Measurements from ENCODE around the gene LRRC4. TPM values are rescaled to one million over a fixed set of nuclear protein-coding genes. Genes with fewer than 3 reads are reported as not detected.

LRRC4 gene
- total RNA-seq, 1 donor from 2014 or later = 14.7 TPM

DNA sequence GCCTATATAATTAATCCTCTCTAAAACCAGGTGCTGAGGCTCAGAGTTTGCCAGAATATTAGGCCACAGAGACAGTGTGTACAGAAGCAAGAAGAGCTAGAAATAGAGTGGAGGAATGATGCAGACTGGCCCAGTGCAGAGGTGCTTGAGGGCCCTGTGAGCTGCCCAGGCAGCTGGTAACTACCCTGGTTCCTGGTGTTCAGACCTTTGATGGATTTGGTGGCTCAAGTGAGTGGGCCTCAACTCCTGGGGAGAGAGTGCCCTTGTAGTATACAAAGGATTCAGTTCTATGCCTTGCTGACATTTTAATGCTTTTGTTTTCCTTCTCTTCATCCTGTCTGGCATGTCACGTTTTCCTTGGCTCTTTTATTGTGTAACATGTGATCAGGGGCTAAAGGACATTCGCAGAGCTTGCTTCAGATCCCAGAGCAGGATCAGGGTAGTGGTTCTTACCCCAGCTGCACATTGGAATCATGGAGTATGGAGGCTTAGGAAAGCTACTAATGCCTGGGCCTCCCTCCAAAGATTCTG lies 20.0 kb downstream of the LRRC4 start:
- ATAC-seq (peak; percentile 58), DNase-seq (ENCODE audit: low spot score) (no peak)
- intact Hi-C loops (cut with DNase I) = no loop called here

DNA sequence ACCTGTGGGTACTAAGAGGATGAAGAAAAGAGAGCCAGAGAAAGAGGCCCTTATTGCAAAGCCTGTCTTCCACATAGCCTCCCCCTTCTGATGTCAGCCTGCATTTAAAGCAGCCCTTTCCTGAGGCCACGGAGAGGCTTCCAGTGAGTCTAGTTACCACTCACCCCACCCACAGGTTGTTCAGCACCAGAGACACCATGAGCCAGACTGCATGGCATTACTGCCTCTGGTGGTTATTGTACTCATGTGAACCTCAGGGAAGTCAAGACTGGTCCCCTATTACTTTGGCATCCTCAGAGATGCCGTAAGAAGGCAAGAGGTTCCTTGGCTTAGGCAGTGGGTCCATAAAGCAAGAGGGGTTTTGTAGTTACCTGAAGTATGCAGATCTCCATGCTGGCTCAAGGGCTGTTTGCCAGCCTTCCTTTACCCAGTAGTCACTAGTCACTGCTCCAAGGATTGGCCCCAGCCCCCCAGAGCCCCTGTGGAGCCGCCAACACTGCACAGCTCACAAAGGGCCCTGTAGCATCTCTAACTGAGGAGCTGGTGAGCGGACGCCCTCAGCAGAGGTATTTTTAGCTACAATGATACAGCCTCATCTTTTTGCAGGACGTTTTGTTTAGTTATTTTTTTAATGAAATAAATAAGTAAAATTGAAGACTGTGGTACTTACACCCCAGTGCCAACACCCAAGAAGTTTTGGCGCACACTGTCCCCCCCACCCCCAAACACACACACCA lies 20.7 kb downstream of the LRRC4 start:
- intact Hi-C loops (cut with DNase I) = no loop called here
- ATAC-seq = peak; percentile 29

DNA sequence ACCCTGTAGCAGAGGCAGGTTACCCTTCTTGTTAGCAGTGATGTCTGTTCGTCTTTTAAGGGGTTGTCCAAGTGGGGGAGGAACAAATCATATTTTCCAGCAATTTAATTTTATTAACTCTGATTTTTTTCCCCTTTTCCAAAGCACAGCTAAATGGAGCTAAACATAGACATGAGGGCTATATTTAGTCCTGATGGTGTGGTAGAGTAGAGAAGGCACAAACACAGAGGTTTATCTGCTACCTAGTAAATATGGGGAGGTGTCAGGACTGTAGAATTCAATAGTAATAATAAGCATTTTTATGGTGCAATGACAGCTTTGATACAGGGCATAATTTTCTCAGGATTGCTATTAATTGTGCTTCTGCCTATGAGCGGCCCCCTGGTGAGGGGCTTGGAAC lies 22.5 kb downstream of the LRRC4 start:
- intact Hi-C loops (cut with DNase I) = no loop called here
- no peak for DNase-seq (ENCODE audit: low spot score)
- no peak for ATAC-seq

More for the DNA sequence above, 20.7 kb downstream of the LRRC4 start:
- no peak for DNase-seq (ENCODE audit: low spot score)

DNA sequence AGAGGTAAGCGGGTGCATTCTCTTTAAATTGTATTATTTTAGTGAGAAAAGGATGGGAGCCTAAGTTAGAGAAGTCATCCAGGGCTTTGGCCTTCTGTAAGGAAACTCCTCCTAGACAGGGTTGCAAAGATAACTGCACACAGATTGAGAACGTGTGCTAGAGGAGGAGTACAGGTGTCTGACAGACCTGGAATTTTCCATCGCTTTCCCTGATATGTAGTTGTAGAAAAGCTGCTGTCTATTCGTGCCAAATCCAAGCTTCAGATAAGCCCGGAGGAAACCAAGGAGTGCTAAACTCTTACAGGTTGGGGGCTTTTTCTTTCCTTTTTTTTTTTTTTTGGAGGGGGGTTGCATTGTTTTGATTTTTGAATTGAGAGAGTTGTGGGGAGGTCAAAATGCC lies 23.1 kb downstream of the LRRC4 start:
- DNase-seq (ENCODE audit: low spot score) (no peak), ATAC-seq (no peak)
- intact Hi-C loops (cut with DNase I) = no loop called here

DNA sequence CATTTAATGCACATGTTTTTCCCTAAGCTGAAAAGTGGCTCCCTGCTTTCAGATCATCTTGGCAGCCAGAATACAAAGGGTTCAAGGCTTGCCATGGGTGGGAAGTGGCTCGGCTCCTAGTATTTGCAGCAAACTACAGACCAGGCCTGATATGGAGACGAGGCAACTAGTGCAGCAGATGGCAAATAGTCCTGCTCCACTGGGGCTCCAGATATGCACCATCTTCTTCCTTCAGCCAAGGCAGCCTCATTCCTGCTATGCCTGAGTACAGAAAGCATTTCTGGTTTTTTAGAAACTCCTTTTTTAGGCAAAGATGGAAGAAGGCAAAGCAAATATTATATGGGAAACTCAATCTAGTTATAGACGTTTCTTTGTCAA lies 23.9 kb downstream of the LRRC4 start:
- DNase-seq (ENCODE audit: low spot score) (no peak), ATAC-seq (no peak)
- intact Hi-C loops (cut with DNase I) = no loop called here

DNA sequence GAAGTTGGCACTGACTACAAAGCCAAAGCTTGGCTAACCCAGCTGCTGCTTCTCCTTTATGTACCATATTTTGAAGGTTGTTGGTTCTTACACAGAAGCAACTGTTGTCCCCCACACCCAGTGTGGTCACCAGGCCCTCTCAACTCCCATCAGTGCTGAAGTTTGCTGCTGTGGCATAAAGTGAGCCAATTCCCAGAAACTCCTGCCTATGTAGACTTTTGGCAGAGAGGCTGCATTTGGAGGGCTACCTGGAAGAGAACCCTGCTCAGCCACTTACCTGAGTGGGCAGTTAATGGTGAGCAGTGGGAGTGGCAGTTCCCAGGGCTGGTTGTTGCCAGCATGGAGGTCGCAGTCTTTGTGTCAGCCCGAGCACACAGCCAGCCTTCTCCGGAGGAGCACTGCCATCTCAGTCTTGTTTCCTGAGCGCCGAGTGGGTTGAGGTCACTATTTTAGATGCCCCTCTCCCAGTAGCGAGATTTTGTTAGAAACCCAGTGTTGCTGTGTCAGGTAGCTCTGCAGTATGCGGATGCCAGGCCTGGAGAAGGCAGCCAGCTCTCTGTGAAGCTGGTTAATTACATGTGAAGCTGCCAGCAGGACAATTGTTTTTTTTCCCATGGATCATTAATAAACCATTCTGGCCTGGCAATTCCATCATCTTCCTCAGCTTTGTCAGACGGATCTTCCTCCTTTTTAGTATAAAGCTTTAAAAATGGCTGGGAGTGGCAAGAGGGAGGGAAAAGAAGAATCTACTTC lies 24.5 kb downstream of the LRRC4 start:
- ATAC-seq (no peak), DNase-seq (ENCODE audit: low spot score) (no peak)
- intact Hi-C loops (cut with DNase I) = no loop called here

DNA sequence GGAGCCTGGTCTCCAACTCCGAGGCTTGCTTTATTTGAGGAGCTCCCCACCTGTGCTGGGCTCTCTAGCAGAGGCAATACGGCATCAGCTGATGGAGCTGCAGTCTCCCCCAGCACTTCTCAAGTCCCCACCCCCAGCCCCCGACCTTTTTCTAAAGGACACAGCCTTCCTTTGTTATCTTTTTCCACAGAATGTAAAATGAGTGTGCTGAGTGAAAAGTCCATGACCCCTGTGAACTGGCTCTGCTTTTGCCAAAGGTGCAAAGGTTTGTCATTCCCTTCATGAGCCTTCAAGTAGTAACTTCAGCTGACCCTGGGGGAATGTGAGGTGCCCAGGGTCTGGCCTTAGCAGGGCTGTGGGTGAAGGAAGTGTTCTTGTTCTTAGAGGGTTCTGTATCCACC lies 25.5 kb downstream of the LRRC4 start:
- intact Hi-C loops (cut with DNase I) = no loop called here
- DNase-seq (ENCODE audit: low spot score) (no peak), ATAC-seq (no peak)

DNA sequence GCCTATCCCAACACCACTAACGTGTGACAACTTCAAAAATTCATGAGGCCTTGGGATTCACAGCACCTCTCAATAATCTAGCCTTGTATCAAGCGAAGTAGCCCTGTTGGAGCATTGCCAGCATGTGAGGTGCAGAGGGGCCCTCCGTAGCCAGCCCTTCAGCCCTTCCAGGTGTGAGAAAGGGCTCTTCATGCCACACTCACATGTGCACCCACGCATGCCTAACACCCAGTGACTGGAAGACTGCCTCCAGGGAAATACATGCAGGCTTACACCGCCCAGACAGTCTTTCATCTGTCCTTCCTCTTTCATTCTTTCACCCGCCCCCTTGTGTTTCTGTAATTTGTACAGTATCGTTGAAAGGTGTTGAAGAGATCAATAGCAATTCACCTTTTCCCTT lies 26.1 kb downstream of the LRRC4 start:
- DNase-seq (ENCODE audit: low spot score) (no peak), ATAC-seq (no peak)
- intact Hi-C loops (cut with DNase I) = no loop called here

DNA sequence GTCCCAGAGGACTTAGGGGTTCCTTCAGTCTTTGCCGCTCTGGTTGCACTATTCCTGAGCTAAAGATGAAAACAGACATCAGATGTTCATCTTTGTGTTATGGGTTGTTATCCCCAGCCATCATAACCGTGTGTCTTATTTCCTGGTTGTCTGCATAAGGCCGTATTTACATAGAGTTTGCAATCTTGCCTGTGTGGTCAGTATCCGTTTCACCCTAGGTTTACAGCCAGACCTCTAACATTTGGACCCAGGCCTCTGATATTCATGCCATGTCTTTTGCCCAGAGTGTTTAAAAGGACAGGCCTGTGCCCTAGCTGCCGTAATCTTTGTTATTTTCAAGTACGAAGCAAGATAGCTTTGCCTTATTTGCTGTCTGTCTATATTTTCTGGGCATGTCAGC lies 26.6 kb downstream of the LRRC4 start:
- DNase-seq (ENCODE audit: low spot score) = no peak
- no peak for ATAC-seq
- intact Hi-C loops (cut with DNase I) = no loop called here

DNA sequence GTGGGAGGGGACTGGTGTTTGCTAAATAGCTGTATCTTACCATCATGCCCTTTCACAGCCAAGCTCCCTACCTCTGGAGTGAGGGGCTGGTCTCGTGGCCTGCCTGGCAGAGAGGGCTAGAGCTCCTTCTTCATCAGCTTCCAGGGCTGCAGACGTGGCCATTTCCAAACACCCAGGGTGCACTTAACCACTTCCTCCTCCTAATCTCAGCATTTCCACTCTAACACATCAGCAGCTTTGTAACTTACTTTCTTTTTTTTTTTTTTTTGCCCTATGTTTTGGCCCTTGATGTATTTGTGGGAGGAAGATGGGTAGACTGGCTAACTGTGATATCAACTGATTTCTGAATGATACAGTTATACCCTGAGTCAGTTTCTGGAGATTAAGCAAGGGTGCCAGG lies 27.4 kb downstream of the LRRC4 start:
- DNase-seq (ENCODE audit: low spot score) (no peak), ATAC-seq (peak; percentile 48)
- intact Hi-C loops (cut with DNase I) = no loop called here

DNA sequence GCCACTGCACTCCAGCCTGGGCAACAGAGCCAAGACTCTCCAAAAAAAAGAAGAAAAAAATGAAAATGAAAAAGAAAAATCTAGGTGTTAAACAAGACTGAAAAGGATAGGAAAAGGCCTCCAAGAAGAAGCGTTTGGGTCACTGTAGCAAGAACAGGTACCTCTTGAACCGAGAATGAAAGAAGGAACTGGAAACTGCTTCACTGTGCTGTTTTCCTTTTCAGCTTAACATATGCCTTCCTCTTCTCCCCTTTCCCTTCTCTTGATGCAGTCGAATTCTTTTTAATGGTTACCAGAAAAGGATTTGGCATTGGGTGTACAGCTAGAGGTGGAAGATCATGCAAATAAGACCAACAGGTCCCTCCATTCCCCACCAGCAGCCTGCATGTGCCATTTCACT lies 28.1 kb downstream of the LRRC4 start:
- intact Hi-C loops (cut with DNase I) = no loop called here
- no peak for ATAC-seq
- no peak for DNase-seq (ENCODE audit: low spot score)

DNA sequence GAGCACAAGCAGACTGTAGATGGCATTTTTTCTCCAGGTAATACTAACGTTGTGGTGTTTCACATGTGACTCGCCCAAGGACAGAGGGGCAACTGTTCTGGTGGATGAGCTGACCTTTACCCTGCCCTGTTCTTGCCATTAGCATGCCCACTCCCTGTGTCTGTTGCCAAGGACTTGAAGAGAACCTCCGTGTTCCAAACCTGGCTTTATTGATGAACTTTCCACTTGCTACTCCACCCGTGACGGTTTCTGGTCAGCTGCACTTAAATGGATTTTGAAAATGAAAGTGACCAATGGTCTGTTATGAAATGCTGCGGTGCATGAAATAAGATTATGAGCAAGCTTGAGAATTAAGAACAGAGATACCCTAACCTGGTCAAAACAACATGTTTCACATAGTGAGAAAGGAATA lies 30.4 kb downstream of the LRRC4 start:
- ATAC-seq = peak; percentile 56
- intact Hi-C loops (cut with DNase I) = no loop called here

DNA sequence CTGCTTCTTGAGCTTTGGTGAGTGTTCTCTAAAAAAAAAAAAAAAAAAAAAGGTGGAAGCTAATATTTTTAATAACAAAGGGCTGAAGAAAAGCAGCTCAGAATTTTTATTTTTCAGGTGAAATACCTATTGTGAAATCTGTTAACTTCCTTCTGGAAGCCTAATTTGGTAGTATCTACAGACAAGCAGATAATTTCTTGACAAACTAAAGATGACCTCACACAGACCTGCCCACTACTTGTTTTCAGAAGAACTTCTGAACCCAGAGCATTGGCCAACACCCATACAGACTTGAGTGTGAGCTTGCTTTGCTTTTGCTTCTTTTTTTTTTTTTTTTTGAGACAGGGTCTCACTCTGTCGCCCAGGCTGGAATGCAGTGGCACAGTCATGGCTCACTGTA lies 31.2 kb downstream of the LRRC4 start:
- intact Hi-C loops (cut with DNase I) = no loop called here
- DNase-seq (ENCODE audit: low spot score) (no peak), ATAC-seq (no peak)

More for the DNA sequence above, 30.4 kb downstream of the LRRC4 start:
- no peak for DNase-seq (ENCODE audit: low spot score)

DNA sequence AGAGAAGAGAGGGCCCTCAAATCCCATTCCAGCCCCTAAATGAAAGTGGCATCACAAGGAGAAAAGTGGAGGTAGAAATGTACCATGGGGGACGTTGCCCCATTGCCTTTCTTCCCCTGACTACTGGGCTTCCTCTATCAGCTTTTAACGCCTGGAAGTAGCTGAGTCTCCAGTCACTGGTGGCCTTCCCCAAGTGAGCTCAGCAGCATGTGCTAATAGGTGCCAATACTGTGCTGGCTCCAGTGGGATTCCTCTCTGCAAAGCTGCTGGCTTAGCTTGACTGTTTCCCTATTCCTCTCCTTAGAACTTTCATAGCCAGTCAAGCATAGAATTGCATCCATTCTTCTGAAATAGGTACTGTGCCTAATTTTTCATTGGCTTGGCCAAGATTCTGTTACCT lies 32.6 kb downstream of the LRRC4 start:
- ATAC-seq (no peak), DNase-seq (ENCODE audit: low spot score) (no peak)
- intact Hi-C loops (cut with DNase I) = no loop called here

DNA sequence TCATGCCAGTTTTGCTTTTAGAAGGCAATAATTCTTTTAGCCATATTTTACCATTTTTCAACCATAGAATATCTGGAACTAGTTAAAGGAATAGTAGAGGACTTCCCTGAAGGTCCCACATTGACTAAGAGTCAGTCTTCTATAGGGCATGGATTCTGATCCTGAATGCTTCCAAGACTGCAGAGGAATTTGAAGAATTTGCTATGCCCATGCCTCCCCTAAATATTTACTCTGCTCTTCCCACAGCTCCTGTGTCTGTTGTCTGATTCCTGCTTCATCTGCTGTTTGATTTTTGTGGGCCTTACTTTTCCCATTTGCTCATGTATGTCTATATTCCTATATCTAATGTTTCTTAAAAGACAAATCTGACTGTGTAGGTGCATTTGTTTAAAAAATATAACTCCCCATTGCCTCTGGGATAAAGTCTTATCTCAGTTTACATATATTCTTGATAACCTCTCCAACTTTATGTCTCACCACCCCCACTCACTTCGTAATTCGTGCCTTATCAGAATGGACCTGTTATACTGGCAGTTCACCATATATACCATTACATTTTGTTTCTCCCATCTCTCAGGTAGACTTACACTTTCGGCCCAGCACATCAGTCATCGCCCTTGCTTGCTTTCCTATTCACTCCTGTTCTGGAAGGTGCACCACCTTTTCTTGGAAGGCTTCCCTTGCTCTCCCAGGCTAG lies 33.9 kb downstream of the LRRC4 start:
- intact Hi-C loops (cut with DNase I) = no loop called here
- no peak for ATAC-seq
- DNase-seq (ENCODE audit: low spot score) = no peak

DNA sequence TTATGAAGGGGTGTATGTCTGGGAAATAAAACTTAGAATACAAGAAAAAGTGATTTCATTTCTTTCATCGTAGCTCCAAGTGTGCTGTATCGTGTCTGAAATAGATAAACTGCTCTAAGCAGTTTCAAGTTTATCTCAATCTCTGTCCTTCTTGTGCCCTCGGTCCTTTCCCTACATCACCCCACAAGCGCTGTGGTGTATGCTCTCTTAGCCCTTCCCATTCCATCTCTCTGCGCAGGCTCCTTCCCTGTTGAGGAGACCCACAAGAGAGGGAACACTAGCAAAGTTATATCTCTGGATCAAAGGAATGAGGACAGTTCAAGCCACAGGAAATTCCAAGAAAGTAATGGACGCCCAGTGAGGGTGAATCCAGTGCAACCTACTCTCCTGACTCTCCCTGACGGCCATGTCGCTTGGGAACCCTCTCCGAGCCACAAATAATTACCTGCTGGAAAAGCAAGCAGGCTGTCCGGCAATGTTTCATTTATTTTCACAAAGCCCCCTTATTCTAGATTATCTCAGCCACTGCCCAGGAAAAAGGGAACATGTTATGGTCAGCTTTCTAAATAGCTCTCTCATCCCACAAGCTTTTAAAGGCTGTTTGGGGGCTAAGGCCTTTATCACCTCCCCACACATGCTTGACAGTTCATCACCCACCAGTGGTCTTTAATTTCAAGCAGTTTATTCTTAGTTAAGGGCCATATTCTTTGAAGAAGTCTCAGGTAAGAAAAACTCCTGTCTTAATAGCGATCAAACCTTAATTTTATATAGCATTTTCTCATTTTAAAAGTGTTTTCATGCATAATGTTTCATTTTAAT lies 34.8 kb downstream of the LRRC4 start:
- intact Hi-C loops (cut with DNase I) = no loop called here
- DNase-seq (ENCODE audit: low spot score) (no peak), ATAC-seq (no peak)

DNA sequence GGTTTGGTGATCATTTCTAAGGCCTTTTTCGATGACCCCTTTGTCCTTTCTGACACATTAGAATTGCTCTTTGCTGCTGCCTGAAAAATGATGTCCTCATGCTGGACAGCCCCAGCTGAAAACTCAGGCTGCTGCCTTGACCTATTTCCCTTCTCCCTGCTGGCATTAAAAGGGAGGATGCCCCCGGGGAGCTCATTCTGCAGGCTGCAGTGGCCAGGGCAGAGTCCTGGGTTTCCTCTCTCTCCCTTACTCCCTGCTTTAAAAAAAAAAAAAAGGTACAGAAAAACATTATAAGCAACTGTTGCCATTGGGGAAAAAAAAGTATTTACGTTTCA lies 35.4 kb downstream of the LRRC4 start:
- intact Hi-C loops (cut with DNase I) = no loop called here
- ATAC-seq (peak; percentile 70), DNase-seq (ENCODE audit: low spot score) (no peak)

DNA sequence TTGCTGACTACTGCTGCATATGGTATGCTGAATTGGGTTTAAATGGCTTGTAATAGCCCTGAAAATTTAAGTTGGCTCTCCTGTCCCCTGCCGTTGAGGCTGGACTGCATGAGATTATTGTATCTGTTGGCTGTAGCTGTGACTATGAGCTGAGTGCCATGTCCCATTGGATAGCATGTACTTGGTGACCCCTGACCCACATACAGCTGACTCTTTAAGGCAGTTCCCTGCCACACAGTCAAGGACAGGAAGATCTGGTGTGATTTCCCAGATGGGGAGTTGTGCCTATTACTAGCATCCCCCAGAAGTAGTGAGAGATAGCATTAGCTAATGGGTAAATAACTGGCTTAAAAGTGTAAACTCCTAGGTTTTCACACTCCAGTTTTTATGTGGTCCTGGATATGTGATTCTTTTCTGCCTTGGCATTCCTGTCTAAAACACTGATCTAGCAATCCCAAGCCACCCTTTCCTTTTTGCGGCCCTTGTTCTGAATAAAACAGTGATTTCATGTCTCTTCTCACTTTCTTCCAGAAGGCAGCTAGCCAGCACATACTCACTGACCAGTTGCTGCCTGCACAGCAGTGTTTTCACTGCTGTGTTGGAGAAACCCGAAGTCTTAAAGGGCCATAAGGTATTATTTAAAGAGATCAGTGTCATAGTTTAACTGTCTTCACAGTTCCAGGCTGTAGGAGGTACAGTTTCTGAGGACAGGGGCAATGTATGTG lies 35.9 kb downstream of the LRRC4 start:
- intact Hi-C loops (cut with DNase I) = no loop called here
- no peak for DNase-seq (ENCODE audit: low spot score)

DNA sequence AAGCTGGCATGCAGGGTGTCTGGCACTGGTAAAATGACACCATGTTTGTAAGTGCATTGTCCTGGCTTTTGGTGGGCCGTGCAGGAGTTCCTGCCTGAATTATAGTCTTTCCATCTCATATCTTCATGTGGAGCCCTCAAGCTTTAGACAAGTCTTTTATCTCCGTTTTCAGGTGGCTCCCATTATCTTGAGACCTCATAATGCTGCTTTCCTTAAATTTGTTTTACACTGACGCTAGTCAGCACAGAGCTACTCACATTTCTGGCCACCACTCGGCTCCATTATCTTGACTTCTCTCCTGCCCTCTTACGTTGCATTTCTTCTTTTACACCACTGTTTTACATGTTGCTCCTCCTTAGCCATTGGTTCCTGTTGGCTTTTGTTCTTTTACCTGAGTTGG lies 37.2 kb downstream of the LRRC4 start:
- no peak for DNase-seq (ENCODE audit: low spot score)
- ATAC-seq = no peak
- intact Hi-C loops (cut with DNase I) = no loop called here

More for the DNA sequence above, 35.9 kb downstream of the LRRC4 start:
- ATAC-seq = peak; percentile 86

Measured in sciatic nerve (tissue), 2 donors.